Nephron progenitor cell (in vitro differentiated cells): Measurements from ENCODE around the gene TMEM229A.
"Not testable (repeated sequence)": the region's sequence is repeated elsewhere in the genome, so short reads cannot be mapped to it uniquely, and the experiment has no call there.

ENCODE experiments used
- DNase-seq: peaks from one replicate; pipeline ENCODE4 v3.0.0; 2021
- H3K27ac Mint-ChIP-seq: 2 replicates; pipeline ENCODE4 v1.8.0; 2021; ENCODE audit warnings: mild to moderate bottlenecking, moderate library complexity, mixed read lengths
- H3K27me3 Mint-ChIP-seq: 2 replicates; pipeline ENCODE4 v1.8.0; 2021; ENCODE audit warnings: mild to moderate bottlenecking, low read depth, mixed read lengths; ENCODE audit not compliant: poor library complexity
- H3K36me3 Mint-ChIP-seq: 2 replicates; pipeline ENCODE4 v1.8.0; 2021; ENCODE audit warnings: low read depth, mixed read lengths
- H3K4me1 Mint-ChIP-seq: 2 replicates; pipeline ENCODE4 v1.8.0; 2021; ENCODE audit warnings: mixed read lengths
- H3K4me3 Mint-ChIP-seq: 2 replicates; pipeline ENCODE4 v1.8.0; 2021; ENCODE audit warnings: mild to moderate bottlenecking, moderate library complexity, mixed read lengths
- H3K9me3 Mint-ChIP-seq: 2 replicates; pipeline ENCODE4 v1.8.0; 2021; ENCODE audit warnings: mild to moderate bottlenecking, moderate library complexity, mixed read lengths
- TF ChIP-seq, protein P1 (sequence below): fragments of 200-600 bp; sonication (generic); IDR thresholded peaks from 2 replicates; pipeline ENCODE4 v1.5.0; 2021; ENCODE audit warnings: antibody characterized with exemption

TMEM229A gene

DNA sequence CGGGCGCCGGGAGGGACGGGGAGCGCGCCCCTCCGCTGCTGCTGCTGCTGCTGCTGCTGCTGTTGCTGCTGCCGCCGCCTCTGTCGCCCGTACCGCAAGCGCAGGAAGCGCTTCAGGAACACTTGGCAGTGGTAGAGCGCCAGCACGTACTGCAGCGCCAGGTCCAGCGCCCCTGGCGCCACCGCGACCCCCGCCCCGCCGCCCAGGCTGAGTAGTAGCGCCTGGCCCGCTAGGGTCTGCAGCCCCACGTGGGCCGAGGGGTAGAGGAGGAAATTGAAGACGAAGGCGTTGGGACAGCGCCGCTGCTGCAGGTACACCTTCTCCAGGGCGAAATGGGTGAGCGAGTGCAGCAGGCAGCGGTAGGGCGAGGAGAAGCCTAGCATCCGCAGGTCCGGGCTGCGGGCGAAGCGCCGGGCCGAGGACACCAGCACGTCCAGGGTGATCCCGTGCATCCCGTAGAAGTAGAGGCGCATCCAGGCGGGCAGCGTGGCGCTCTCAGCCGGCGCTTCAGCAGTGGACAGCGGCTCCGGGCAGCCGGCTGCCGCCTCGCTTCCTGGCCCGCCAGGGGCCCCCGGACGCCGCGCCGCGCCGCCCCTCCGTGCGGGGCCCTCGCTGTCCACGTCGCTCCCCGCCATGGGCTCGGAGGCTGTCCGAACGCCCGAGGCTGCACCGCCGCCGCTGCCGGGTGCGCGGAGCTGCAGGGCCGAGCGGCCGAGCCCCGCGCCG is at the start of gene TMEM229A:
Gene TMEM229A (minus strand): TSS at position 699 of the 726 bp plus-strand sequence. CDS start 64 bp downstream, at position 635.
- peaks cover 14% of the 10 kb centered on the region for H3K4me1 Mint-ChIP-seq
- TF ChIP-seq, protein P1, sequence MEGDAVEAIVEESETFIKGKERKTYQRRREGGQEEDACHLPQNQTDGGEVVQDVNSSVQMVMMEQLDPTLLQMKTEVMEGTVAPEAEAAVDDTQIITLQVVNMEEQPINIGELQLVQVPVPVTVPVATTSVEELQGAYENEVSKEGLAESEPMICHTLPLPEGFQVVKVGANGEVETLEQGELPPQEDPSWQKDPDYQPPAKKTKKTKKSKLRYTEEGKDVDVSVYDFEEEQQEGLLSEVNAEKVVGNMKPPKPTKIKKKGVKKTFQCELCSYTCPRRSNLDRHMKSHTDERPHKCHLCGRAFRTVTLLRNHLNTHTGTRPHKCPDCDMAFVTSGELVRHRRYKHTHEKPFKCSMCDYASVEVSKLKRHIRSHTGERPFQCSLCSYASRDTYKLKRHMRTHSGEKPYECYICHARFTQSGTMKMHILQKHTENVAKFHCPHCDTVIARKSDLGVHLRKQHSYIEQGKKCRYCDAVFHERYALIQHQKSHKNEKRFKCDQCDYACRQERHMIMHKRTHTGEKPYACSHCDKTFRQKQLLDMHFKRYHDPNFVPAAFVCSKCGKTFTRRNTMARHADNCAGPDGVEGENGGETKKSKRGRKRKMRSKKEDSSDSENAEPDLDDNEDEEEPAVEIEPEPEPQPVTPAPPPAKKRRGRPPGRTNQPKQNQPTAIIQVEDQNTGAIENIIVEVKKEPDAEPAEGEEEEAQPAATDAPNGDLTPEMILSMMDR = no peak
- peak within 1 kb of the TSS; percentile 95 for H3K4me3 Mint-ChIP-seq
- H3K9me3 Mint-ChIP-seq = no peaks in the 10 kb centered on the region
- peak within 1 kb of the TSS; percentile 97 for H3K27ac Mint-ChIP-seq
- peaks cover 36% of the 10 kb centered on the region for H3K27me3 Mint-ChIP-seq
- H3K36me3 Mint-ChIP-seq = no peaks in the 10 kb centered on the region
- DNase-seq = peak; percentile 74

DNA sequence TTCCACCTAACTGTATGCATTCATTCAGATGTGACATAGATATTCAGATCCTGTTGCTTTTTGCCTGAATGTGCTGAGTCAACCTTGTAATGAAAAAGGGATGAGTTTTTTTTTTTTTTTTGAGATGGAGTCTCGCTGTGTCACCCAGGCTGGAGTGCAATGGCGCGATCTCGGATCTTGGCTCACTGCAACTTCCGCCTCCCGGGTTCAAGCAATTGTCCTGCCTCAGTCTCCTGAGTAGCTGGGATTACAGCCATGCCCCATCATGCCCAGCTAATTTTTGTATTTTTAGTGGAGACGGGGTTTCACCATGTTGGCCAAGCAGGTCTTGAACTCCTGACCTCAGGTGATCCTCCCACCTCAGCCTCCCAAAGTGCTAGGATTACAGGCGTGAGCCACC is 49.4 kb upstream of the TMEM229A start:
- not testable (repeated sequence) for H3K9me3 Mint-ChIP-seq, H3K27me3 Mint-ChIP-seq, DNase-seq, H3K27ac Mint-ChIP-seq, H3K4me3 Mint-ChIP-seq, H3K36me3 Mint-ChIP-seq, H3K4me1 Mint-ChIP-seq

DNA sequence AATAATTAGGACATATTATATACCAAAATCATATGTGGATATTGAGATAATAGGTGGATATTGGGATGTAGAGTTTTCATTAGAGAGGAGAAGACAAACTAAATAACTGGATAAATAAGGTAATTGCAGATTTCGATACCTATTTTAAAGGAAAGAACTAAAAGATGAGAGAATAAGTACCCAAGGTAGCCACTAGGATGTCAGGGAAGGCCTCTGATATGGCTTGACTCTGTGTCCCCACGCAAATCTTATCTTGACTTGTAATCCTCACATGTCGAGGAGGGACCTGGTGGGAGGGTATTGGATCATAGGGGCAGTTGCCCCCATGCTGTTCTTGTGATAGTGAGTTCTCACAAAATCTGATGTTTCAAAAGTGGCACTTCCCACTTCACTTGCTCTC is 44.7 kb upstream of the TMEM229A start:
- TF ChIP-seq, protein P1 = no peak
- Mint-ChIP-seq H3K27me3 (no peaks in the 10 kb centered on the region), H3K4me3 (no peak overlapping the region), H3K36me3 (no peaks in the 10 kb centered on the region), H3K27ac (no peak overlapping the region), H3K4me1 (no peaks in the 10 kb centered on the region), H3K9me3 (no peaks in the 10 kb centered on the region)
- DNase-seq = no peak

DNA sequence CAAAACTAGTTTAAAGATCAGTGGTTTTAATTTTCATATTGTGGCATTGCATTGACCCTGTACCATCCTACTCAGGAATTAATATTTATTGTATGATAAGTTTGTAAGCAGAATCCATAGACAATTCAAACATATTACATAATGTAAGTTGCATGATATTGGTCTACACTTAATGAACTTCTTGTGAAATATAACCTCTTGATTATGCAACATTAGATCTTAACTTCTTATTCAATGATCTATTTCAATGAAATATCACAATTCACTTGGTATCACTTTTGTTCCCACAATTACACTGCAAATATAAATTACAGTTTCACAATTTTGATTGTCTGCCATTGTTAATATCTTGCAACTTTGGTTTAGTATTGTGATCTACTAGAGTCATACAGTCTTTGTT is 44.0 kb upstream of the TMEM229A start:
- Mint-ChIP-seq H3K27ac (no peak overlapping the region), H3K4me3 (no peak overlapping the region), H3K27me3 (no peaks in the 10 kb centered on the region), H3K4me1 (no peaks in the 10 kb centered on the region), H3K9me3 (no peaks in the 10 kb centered on the region), H3K36me3 (no peaks in the 10 kb centered on the region)
- TF ChIP-seq, protein P1 = no peak
- DNase-seq = no peak

DNA sequence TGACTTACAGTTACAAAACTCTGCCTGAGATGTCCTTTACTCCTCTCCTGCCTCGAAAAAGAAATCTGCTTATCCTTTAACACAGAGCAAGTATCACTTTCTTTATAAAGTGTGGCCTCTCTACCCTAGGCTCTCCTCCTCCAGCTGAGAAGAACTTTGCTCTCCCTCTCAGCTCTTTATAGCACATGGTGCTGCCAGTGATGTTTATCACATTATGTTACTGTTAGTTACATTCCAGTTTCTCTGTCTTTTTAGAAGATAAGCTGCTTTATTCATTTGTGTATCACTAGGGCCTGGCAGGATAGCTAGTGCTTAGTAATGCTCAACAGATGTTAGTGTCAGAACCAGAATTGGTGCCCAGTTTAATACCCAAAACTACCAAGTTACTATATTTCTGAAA is 41.1 kb upstream of the TMEM229A start:
- no peaks in the 10 kb centered on the region for H3K36me3 Mint-ChIP-seq
- H3K27ac Mint-ChIP-seq = no peak overlapping the region
- TF ChIP-seq, protein P1 = no peak
- H3K27me3 Mint-ChIP-seq = no peaks in the 10 kb centered on the region
- H3K9me3 Mint-ChIP-seq = no peaks in the 10 kb centered on the region
- no peak overlapping the region for H3K4me3 Mint-ChIP-seq
- DNase-seq = no peak
- no peaks in the 10 kb centered on the region for H3K4me1 Mint-ChIP-seq

DNA sequence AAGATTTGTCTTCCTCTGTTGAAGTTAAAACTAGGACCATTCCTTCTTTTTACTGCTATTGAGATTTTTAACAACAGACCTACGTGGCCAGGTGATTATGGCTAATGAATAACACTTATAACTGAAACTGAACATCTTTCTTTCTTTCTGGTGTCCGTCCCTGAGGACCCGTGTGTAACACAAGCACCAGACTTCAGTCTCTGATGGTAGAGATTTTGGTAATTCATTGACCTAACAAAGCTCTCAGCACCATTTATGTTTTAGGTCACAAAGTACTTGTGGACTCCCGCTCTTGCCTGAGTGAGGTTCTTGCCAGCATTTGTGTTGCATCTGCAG is 40.4 kb upstream of the TMEM229A start:
- TF ChIP-seq, protein P1 = no peak
- Mint-ChIP-seq H3K27me3 (no peaks in the 10 kb centered on the region), H3K27ac (no peak overlapping the region), H3K36me3 (no peaks in the 10 kb centered on the region), H3K4me3 (no peak overlapping the region), H3K4me1 (no peaks in the 10 kb centered on the region), H3K9me3 (no peaks in the 10 kb centered on the region)
- DNase-seq = no peak
